HG03103 (cell line): ENCODE data around the gene KLHDC4.
"Not testable (repeated sequence)": the region's sequence is repeated elsewhere in the genome, so short reads cannot be mapped to it uniquely, and the experiment has no call there.

Experiments used
- ATAC-seq: cut with Tn5 transposase; IDR thresholded peaks from one replicate; pipeline ENCODE4 v1.9.1; 2021; ENCODE audit warnings: low read depth; ENCODE audit not compliant: unreplicated experiment

Gene KLHDC4

GRCh38 chr16:87722590-87723225 lies 43.1 kb downstream of the KLHDC4 start:
- no peak for ATAC-seq

- no peak for ATAC-seq
Observed at GRCh38 chr16:87721622-87722585, 43.9 kb downstream of the KLHDC4 start.

- ATAC-seq, result no peak
Observed at GRCh38 chr16:87720446-87720845, 45.3 kb downstream of the KLHDC4 start.

- ATAC-seq, result not testable (repeated sequence)
Observed at GRCh38 chr16:87718831-87719230, 47.0 kb downstream of the KLHDC4 start.

- no peak for ATAC-seq
Observed at GRCh38 chr16:87715658-87716057, 50.1 kb downstream of the KLHDC4 start.

GRCh38 chr16:87715231-87715630 lies 50.6 kb downstream of the KLHDC4 start:
- no peak for ATAC-seq

- no peak for ATAC-seq
Observed at GRCh38 chr16:87713451-87714229, 52.1 kb downstream of the KLHDC4 start.

GRCh38 chr16:87712184-87712762 lies 53.5 kb downstream of the KLHDC4 start:
- ATAC-seq, result no peak

GRCh38 chr16:87710887-87711286 lies 54.9 kb downstream of the KLHDC4 start:
- no peak for ATAC-seq

- no peak for ATAC-seq
Observed at GRCh38 chr16:87709677-87710076, 56.1 kb downstream of the KLHDC4 start.

GRCh38 chr16:87708881-87709638 lies 56.7 kb downstream of the KLHDC4 start:
- ATAC-seq, result no peak

- no peak for ATAC-seq
Observed at GRCh38 chr16:87707714-87708580, 57.8 kb downstream of the KLHDC4 start.

- ATAC-seq, result no peak
Observed at GRCh38 chr16:87707097-87707496, 58.7 kb downstream of the KLHDC4 start.

- ATAC-seq, result no peak
Observed at GRCh38 chr16:87706278-87707000, 59.3 kb downstream of the KLHDC4 start.

GRCh38 chr16:87705771-87706277 lies 60.0 kb downstream of the KLHDC4 start:
- ATAC-seq, result no peak

- no peak for ATAC-seq
Observed at GRCh38 chr16:87704754-87705353, 60.9 kb downstream of the KLHDC4 start.

- ATAC-seq, result no peak
Observed at GRCh38 chr16:87703835-87704375, 61.9 kb downstream of the KLHDC4 start.
